Astrocyte (in vitro differentiated cells and primary cell): ENCODE data around the gene DDT. TPM values are rescaled to one million over a fixed set of nuclear protein-coding genes. Genes with fewer than 3 reads are reported as not detected.
"Not testable (repeated sequence)": the region's sequence is repeated elsewhere in the genome, so short reads cannot be mapped to it uniquely, and the experiment has no call there.

Experiments
- DNase-seq: peaks from one replicate; pipeline ENCODE4 v3.0.0-alpha.2; 2010; ENCODE audit warnings: low read depth
- FAIRE-seq: peaks from 2 replicates; lab custom pipeline; 2011; peaks lifted over from hg19 to GRCh38; lab: Jason Lieb, UNC
- H2AFZ ChIP-seq: 2 replicates; pipeline ENCODE4 v1.6.0; 2012; ENCODE audit warnings: low read depth, low read length, inconsistent platforms
- H3K27ac ChIP-seq: 2 replicates; pipeline ENCODE4 v1.5.1; 2011; ENCODE audit warnings: low read depth, low read length, inconsistent platforms
- H3K27me3 ChIP-seq: 2 replicates; pipeline ENCODE4 v1.6.0; 2011; ENCODE audit warnings: low read length, inconsistent platforms; ENCODE audit not compliant: insufficient read depth
- H3K36me3 ChIP-seq: 2 replicates; pipeline ENCODE4 v1.5.1; 2011; ENCODE audit warnings: low read length, inconsistent platforms; ENCODE audit not compliant: insufficient read depth
- H3K4me1 ChIP-seq: 2 replicates; pipeline ENCODE4 v1.5.1; 2011; ENCODE audit warnings: low read length, inconsistent platforms; ENCODE audit not compliant: insufficient read depth
- H3K4me2 ChIP-seq: 2 replicates; pipeline ENCODE4 v1.6.0; 2012; ENCODE audit warnings: low read length, inconsistent platforms
- H3K4me3 ChIP-seq: 2 replicates; pipeline ENCODE4 v1.5.1; 2011; ENCODE audit warnings: low read depth, mild to moderate bottlenecking, low read length, inconsistent platforms; ENCODE audit not compliant: insufficient read depth
- H3K79me2 ChIP-seq: 2 replicates; pipeline ENCODE4 v1.6.0; 2012; ENCODE audit warnings: mild to moderate bottlenecking, low read length, inconsistent platforms; ENCODE audit not compliant: insufficient read depth
- H3K9ac ChIP-seq: 2 replicates; pipeline ENCODE4 v1.6.0; 2012; ENCODE audit warnings: mild to moderate bottlenecking, low read length, inconsistent platforms
- H3K9me3 ChIP-seq: 2 replicates; pipeline ENCODE4 v1.5.1; 2012; ENCODE audit warnings: low read depth, mild to moderate bottlenecking, low read length, inconsistent platforms; ENCODE audit not compliant: insufficient read depth
- H4K20me1 ChIP-seq: 2 replicates; pipeline ENCODE4 v1.6.0; 2012; ENCODE audit warnings: low read length, inconsistent platforms; ENCODE audit not compliant: insufficient read depth
- H3K27ac Mint-ChIP-seq: one replicate; pipeline ENCODE4 v1.8.0; 2021; ENCODE audit warnings: mild to moderate bottlenecking, mixed read lengths; ENCODE audit not compliant: unreplicated experiment
- H3K27me3 Mint-ChIP-seq: one replicate; pipeline ENCODE4 v1.8.0; 2021; ENCODE audit warnings: low read depth, mixed read lengths; ENCODE audit not compliant: unreplicated experiment
- H3K36me3 Mint-ChIP-seq: one replicate; pipeline ENCODE4 v1.8.0; 2021; ENCODE audit warnings: low read depth, mixed read lengths; ENCODE audit not compliant: unreplicated experiment
- H3K4me1 Mint-ChIP-seq: one replicate; pipeline ENCODE4 v1.8.0; 2021; ENCODE audit warnings: low read depth, mixed read lengths; ENCODE audit not compliant: unreplicated experiment
- H3K4me3 Mint-ChIP-seq: one replicate; pipeline ENCODE4 v1.8.0; 2021; ENCODE audit warnings: mild to moderate bottlenecking, moderate library complexity, mixed read lengths; ENCODE audit not compliant: unreplicated experiment
- H3K9me3 Mint-ChIP-seq: one replicate; pipeline ENCODE4 v1.8.0; 2021; ENCODE audit warnings: mild to moderate bottlenecking, mixed read lengths; ENCODE audit not compliant: unreplicated experiment
- CTCF ChIP-seq: IDR thresholded peaks from 2 replicates; pipeline ENCODE4 v1.5.1; 2011; ENCODE audit warnings: low read depth, mild to moderate bottlenecking, inconsistent platforms, low read length, moderate library complexity; ENCODE audit not compliant: insufficient read depth
- EZH2 ChIP-seq: IDR thresholded peaks from 2 replicates; pipeline ENCODE4 v1.6.1; 2012; ENCODE audit warnings: mild to moderate bottlenecking, low read length, inconsistent platforms; ENCODE audit not compliant: insufficient read depth
- total RNA-seq: library from RNA; stranded (reverse); gene quantifications from 2 replicates; pipeline ENCODE4 v1.2.1, GENCODE V29; 2021

The DDT gene
- total RNA-seq, 1 donor from 2014 or later: 78.9 TPM

- TF ChIP-seq EZH2 (no peak), CTCF (no peak)
- Mint-ChIP-seq H3K27ac (no peak overlapping the region), H3K27me3 (no peaks in the 10 kb centered on the region), H3K4me3 (no peak overlapping the region), H3K4me1 (no peaks in the 10 kb centered on the region), H3K9me3 (no peaks in the 10 kb centered on the region), H3K36me3 (peaks cover 5% of the 10 kb centered on the region)
- no peak overlapping the region for H3K4me3 ChIP-seq
- no peaks in the 10 kb centered on the region for H3K4me1 ChIP-seq
- no peaks in the 10 kb centered on the region for H3K27me3 ChIP-seq
- no peak for DNase-seq
- no peak overlapping the region for H3K4me2 ChIP-seq
- peaks cover 19% of the 10 kb centered on the region for H4K20me1 ChIP-seq
- no peaks in the 10 kb centered on the region for H3K9me3 ChIP-seq
- no peak for FAIRE-seq
- H3K27ac ChIP-seq: no peak overlapping the region
- H3K36me3 ChIP-seq: peaks cover 13% of the 10 kb centered on the region
- H2AFZ ChIP-seq: no peak overlapping the region
- H3K9ac ChIP-seq: no peak overlapping the region
- H3K79me2 ChIP-seq: peaks cover 19% of the 10 kb centered on the region
These were observed 4.0 kb downstream of the DDT start for GRCh38 chr22:23970201-23970641.

GRCh38 chr22:23969071-23969470 lies 5.2 kb downstream of the DDT start:
- H2AFZ ChIP-seq: no peak overlapping the region
- no peak overlapping the region for H3K4me3 ChIP-seq
- no peaks in the 10 kb centered on the region for H3K4me1 ChIP-seq
- H3K36me3 ChIP-seq: peaks cover 13% of the 10 kb centered on the region
- H3K36me3 Mint-ChIP-seq: peaks cover 5% of the 10 kb centered on the region
- H3K27ac ChIP-seq: no peak overlapping the region
- H3K9me3 Mint-ChIP-seq: no peaks in the 10 kb centered on the region
- H3K79me2 ChIP-seq: peaks cover 19% of the 10 kb centered on the region
- H3K27me3 ChIP-seq: no peaks in the 10 kb centered on the region
- peak overlapping the region; percentile 53 for H3K27ac Mint-ChIP-seq
- TF ChIP-seq CTCF (no peak), EZH2 (no peak)
- no peaks in the 10 kb centered on the region for H3K27me3 Mint-ChIP-seq
- H3K4me3 Mint-ChIP-seq: peak overlapping the region; percentile 57
- no peaks in the 10 kb centered on the region for H3K4me1 Mint-ChIP-seq
- H3K4me2 ChIP-seq: no peak overlapping the region
- H3K9me3 ChIP-seq: no peaks in the 10 kb centered on the region
- peaks cover 19% of the 10 kb centered on the region for H4K20me1 ChIP-seq
- DNase-seq (no peak), FAIRE-seq (no peak)
- H3K9ac ChIP-seq: no peak overlapping the region

- H2AFZ ChIP-seq, H3K27me3 Mint-ChIP-seq, H3K4me1 ChIP-seq, H3K27ac ChIP-seq, DNase-seq, H3K9me3 ChIP-seq, H3K4me3 Mint-ChIP-seq, H3K9me3 Mint-ChIP-seq, H3K4me3 ChIP-seq, H3K27ac Mint-ChIP-seq, H3K27me3 ChIP-seq, H3K36me3 Mint-ChIP-seq, H3K4me2 ChIP-seq, H3K9ac ChIP-seq, H3K4me1 Mint-ChIP-seq: not testable (repeated sequence)
- peaks cover 16% of the 10 kb centered on the region for H3K79me2 ChIP-seq
- H4K20me1 ChIP-seq: peaks cover 15% of the 10 kb centered on the region
- FAIRE-seq: peak; percentile 89
- H3K36me3 ChIP-seq: peaks cover 13% of the 10 kb centered on the region
These were observed 7.7 kb downstream of the DDT start, which contains the start of gene DDTL for GRCh38 chr22:23966568-23966967. DDTL (plus strand) TSS chr22:23966888; CDS start chr22:23966915, 27 bp downstream.

GRCh38 chr22:23966094-23966493 lies 8.1 kb downstream of the DDT start:
- not testable (repeated sequence) for FAIRE-seq, H3K4me1 Mint-ChIP-seq, DNase-seq, H3K4me2 ChIP-seq, H2AFZ ChIP-seq, H3K4me3 ChIP-seq, H3K27me3 ChIP-seq, H3K36me3 Mint-ChIP-seq, H3K27ac Mint-ChIP-seq, H3K9ac ChIP-seq, H3K27me3 Mint-ChIP-seq, H3K27ac ChIP-seq, H3K9me3 Mint-ChIP-seq, H3K4me1 ChIP-seq, H3K4me3 Mint-ChIP-seq, H3K9me3 ChIP-seq
- Histone ChIP-seq H3K36me3 (peaks cover 13% of the 10 kb centered on the region), H3K79me2 (peaks cover 11% of the 10 kb centered on the region), H4K20me1 (peaks cover 10% of the 10 kb centered on the region)
